LHCN-M2 (cell line): ENCODE measurements around the gene RASAL1. TPM values are rescaled to one million over a fixed set of nuclear protein-coding genes. Genes with fewer than 3 reads are reported as not detected.

Experiments used
- DNase-seq: peaks from one replicate; pipeline ENCODE4 v3.0.0-alpha.2; 2012; ENCODE audit warnings: low read depth
- total RNA-seq: library from RNA; depleted of rRNA; stranded (reverse); fragments of >200 nt; gene quantifications from 2 replicates; pipeline ENCODE4 v1.2.3, GENCODE V29; 2014

RASAL1 gene
- total RNA-seq, 1 experiment from 2014 or later, result not detected

DNA sequence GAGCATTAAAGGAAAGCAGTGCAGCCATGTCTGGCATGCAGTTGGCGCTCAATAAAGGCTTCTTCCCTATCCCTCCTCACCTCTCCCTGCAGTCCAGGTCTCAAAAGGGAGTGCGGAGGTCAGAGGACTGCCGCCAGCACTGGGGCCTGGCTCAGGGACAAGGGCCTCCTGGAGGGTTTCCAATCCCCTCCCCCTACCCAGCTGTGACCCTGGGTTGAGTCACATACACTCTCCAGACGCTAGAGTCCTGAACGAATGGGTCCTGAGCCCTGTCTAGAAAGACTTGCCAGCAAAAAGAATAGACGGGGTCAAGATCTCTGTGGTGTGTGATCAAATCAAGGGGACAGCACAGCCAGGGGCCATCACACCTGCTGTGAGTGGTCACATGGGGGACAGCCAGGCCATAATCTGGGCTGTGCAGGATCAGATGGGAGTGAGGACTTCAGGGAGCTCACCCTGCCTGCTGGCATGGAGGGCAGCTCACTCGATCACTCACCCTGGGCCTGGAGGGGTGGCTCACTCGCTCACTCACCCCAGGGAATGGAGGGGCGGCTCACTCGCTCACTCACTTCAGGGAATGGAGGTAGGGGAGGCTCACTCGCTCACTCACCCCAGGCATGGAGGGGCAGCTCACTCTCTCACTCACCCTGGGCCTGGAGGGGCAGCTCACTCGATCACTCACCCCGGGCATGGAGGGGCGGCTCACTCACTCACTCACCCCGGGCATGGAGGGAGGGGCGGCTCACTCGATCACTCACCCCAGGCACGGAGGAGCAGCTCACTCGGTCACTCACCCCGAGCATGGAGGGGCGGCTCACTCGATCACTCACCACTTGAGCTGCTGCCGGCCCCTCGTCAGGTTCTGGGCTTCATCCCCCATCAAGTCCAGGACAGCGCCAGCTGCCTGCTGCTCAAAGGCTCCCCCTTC, 26.8 kb upstream of the RASAL1 start:
- peak; percentile 67 for DNase-seq

DNA sequence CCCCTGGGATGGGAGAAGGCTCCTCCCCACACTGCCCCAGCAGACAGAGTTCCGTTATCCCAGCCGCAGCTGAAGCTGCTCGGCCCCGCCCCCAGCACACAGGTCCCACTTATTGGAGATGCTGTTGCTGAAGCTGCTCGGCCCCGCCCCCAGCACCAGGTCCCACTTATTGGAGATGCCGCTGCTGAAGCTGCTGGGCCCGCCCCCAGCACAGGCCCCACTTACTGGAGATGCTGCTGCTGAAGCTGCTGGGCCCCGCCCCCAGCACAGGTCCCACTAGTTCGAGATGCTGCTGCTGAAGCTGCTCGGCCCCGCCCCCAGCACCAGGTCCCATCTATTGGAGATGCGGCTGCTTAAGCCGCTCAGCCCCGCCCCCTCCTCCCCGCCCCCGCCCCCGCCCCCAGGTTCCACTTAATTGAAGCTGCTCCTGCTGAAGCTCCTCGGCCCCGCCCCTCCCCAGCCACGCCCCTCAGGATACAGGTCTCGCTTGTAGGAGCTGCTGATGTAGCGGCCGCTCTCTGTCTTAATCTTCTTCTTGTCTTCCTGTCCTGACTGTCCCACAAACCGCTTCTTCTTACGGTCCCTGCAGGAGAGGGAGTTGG, 26.0 kb upstream of the RASAL1 start:
- no peak for DNase-seq

DNA sequence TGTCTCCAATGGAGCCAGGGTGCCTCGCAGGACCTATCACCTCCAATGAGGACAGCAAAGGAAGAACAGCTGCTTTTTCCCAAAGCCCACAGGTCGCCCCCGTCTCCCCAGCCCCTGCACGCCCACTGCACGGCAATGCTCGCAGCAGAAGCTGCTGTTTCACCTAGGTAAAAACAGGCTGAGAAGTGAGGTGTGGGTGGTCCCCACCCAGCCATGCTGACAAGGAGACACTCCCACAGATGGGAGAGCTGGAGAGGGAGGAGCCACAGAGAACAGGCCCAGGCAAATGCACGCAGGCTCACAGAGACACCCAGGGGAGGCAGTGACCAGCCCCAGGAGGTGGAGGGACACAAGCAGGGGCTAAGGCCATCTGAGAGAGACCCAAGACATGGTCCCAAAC, 24.4 kb upstream of the RASAL1 start:
- DNase-seq, result no peak

DNA sequence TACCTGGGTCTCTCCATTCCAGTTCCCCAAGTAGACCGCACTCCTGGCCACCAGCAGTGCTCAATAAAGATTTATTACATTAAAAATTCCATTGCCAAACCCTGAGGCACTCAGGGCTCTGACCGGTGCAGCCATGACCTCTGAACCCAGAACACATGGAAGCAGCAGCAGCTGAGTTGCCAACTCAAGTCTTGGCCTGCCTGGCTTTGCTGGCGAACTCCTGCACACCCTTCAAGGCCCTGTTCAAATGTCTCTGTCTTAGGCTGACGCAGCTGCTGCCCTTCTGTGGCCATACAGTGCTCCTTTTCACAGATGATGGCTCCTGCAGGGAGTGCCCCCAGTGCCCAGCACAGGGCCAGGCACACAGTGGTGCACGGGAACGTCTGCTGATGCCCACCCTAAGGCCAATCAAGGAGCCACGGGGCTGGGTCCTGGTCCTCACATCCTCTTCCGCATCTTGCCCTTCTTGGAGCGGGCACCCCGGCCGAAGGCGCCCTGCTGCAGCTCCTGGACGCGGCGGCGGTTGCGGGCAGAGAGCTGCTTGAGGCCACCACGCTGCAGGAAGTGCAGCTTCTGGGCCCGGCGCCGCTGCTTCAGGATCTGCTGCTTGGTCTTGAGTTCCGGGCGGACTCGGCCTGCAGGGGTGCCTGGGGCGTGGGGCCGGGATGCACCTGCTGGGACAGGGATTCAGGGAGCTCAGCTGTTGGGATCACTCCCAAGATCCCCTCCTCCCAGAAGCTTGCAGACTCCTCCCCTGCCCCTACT, 23.1 kb upstream of the RASAL1 start:
- no peak for DNase-seq

DNA sequence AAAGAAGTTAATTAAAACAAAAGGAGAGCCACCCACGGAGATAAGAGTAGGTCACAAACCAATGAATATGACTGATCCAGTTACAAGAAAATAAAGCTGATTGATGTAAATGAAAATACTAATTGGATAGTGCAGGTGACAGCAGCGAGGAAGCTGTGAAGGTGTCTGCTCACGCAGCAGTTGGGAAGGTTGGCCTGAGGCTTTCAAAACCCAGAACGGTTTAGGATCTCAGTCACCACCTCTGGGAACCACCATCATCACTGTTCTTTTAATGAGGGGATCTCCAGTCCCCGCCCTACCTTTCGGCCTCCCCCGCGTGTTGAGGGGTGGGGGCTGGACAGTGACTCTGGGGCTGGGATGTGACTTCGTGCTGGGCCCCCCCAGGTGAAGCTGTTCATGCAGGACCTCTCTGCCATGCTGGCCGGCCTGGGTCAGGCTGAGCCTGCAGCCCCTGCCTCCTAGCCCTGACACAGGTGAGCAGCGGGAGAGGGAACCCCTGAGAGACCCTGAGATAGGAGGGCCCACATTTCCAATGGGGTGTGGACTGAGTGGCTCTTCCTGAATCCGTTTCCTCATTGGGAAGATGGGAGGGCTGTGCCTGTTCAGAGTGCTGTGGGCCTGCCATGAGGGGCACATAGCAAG, 21.8 kb upstream of the RASAL1 start:
- DNase-seq, result no peak

DNA sequence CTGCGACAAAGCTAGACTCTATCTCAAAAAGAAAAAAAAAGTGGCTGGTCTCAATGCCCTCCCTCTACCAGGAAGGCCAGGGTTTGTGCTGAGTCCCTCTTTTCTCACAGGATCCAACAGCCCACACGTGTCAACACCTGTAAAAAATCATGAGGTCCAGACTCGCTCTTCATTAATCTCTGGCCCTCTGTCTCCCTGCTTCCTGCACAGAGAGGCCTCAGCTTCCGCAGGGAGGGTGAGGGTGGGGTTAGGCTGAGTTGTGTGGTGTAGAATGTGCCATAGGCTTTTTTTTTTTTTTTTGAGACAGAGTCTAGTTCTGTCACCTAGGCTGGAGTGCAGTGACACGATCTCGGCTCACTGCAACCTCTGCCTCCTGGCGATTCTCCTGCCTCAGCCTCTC, 20.1 kb upstream of the RASAL1 start:
- DNase-seq, result no peak

DNA sequence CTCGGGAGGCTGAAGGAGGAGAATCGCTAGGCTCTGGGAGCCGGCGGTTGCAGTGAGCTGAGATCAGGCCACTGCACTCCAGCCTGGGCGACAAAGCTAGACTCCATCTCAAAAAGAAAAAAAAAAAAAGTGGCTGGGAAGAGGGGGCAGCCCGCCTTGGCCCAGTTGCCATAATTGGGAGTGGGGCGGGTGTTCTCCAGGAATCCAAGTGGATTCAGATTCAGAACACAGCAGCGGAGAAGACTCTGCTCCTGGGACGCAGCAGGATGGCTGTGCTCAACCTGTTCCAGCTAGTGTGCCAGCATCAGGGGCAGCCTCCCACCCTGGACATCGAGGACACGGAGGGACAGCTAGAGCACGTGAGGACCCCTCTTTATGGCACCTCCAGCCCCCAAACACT, 19.5 kb upstream of the RASAL1 start:
- DNase-seq, result no peak

DNA sequence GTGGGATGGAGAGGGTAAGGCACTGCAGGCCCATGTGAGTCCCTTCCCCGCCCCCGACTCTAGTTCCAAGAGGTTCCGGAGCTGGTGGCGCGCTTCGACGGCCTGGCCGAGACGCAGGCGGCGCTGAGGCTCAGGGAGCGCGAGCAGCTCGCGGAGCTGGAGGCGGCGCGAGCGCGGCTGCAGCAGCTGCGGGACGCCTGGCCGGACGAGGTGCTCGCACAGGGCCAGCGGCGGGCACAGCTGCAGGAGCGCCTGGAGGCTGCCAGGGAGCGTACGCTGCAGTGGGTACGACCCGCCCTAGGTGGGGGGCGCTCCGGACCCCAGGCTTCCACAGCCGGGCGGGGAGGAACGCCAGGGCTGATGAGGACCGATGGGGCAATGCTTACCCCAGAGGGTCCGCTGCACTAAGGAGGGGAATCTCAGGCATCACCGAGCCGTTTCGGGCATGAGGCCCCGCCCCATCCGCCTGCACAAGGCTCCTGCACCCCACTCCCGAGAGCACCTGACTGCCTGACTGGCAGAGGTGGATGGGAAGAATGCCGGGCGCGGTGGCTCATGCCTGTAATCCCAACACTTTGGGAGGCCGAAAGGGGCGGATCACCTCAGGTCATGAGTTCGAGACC, 18.9 kb upstream of the RASAL1 start:
- no peak for DNase-seq

DNA sequence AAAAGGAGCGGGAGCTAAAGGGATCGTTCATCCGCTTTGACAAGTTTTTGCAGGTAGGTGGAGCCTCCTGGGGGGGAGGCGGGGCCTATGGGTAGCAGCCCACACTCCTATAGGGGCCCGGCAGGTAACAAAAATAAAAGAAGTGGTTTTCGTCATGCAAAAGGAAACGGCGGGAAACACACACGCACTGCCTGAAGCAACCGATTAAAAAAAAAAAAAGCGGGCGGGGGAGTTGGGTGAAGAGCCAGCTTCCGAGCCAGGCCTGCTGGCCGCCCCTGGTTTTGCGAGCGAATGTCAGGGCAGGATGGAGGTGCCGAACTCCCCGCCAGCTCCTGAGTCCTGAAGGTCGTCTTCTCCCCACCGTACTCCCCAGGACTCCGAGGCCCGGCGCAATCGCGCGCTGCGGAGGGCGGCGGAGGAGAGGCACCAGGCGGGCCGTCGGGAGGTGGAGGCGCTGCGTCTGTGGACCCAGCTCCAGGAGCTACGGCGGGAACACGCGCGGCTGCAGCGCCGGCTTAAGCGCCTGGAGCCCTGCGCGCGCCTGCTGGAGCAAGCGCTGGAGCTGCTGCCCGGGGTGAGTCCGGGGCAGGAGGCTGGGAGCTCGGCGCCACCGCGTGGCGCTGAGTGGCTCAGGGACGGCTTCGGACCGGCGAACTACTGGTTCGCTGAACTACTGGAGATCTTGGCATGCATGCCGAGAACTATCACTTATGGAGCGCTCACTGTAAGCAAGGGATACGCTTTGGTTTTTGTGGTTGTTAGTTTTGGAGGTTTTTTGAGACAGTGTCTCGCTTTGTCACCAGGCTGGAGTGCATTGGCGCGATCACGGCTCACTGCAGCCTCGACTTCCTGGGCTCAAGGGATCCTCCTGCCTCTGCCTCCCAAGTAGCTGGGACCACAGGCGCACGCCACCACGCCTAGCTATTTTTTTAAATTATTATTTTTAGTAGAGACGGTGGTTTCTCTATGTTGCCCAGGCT, 17.6 kb upstream of the RASAL1 start:
- DNase-seq, result peak; percentile 53

DNA sequence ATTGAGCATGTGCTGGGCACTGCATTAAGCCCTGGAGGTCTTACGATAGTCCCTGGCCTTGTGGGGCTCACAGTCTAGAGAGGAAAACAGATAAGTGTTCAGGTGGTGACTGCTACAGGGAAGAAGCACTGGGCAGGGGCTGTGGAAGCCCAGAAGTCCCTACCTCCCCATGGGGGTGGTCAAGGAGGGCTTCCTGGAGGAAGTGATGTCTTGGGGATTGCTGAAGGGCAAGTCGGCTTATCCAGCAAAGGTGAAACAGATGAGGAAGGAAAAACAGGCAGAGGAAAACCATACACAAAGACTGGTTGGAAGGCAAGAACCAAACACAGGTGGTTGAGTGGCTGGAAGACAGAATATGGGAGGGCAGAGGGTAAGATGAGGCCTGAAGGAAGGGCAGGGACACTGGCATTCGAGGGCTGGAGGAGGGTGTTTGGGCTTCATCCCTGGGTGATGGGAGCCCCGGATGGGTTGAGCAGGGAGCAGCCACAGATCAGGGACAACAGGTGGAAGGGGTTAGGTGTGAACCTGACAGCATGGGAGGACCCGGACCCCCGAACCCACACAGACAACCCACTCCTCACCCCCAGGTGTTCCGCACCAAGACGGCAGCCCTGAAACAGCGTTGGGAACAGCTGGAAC, 16.8 kb upstream of the RASAL1 start:
- no peak for DNase-seq

DNA sequence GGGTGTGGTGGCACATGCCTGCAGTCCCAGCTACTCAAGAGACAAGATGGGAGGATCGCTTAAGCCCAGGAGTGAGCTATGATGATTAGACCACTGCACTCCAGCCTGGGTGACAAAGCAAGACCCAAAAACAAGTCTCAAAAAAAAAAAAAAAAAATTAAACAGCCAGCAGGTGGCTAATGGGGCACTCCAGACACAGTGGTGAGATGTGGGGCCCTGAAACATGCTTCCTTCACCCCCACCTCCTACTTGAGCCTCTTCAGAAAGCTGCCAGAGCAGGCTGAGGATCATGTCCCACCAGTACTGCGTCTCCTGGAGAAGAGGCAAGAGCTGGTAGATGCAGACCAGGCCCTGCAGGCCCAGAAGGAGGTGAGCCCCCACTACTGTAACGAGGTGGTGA, 16.1 kb upstream of the RASAL1 start:
- DNase-seq, result no peak

DNA sequence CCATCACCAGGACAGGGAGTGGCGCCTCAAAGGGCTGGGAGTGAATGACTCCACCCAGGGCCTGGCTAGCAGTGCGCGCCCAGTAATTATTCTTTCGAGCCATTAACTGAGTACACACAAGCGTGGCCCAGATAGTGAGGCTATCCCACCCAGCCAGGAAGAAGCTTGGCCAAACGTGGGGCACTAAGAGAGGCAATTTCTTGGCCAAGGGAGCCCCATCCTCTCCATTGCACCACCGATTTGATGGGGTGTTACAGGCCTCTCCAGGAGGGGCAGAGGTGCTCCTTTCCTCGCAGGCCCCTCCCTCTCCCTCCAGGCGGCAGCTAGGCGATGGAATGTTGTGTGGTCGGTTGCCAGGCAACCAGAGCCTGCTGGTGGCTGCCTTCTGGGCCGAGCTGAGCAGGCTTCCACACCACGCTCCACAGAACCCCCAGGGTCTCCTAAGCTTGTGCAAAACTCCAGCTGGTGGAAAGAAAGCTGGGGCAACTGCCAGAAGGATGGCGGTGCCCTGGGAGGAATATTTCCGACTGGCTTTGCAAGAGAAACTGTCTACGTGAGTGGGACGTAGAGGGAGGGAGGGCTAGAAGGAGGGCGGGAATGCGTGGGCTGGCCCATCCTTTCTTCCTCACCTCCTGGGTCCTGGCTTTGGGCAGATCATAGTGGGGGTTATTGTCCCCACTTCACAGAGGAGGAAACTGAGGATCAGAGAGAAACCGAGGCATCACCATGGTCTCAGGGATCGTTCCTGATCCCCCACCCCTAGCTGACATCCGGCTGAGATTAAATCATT, 14.0 kb upstream of the RASAL1 start, which contains the start of gene CFAP73:
Gene CFAP73 (plus strand): TSS at position 364 of the 790 bp plus-strand sequence. CDS start 134 bp downstream, at position 498.
- peak; percentile 81 for DNase-seq

DNA sequence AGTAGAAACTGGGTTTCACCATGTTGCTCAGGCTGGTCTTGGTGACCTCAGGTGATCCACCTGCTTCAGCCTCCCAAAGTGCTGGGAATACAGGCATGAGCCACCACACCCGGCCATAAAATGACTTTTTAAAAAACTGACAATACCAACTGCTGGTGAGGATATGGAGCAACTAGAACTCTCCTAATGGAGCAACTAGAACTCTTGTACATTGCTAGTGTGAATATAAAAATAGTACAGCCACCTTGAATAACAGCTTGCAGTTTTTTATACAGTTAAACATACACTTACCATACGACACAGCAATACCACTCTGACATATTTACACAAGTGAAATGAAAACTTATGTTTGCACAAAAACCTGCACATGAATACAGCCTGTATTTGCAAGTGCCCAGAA, 11.4 kb upstream of the RASAL1 start:
- no peak for DNase-seq

DNA sequence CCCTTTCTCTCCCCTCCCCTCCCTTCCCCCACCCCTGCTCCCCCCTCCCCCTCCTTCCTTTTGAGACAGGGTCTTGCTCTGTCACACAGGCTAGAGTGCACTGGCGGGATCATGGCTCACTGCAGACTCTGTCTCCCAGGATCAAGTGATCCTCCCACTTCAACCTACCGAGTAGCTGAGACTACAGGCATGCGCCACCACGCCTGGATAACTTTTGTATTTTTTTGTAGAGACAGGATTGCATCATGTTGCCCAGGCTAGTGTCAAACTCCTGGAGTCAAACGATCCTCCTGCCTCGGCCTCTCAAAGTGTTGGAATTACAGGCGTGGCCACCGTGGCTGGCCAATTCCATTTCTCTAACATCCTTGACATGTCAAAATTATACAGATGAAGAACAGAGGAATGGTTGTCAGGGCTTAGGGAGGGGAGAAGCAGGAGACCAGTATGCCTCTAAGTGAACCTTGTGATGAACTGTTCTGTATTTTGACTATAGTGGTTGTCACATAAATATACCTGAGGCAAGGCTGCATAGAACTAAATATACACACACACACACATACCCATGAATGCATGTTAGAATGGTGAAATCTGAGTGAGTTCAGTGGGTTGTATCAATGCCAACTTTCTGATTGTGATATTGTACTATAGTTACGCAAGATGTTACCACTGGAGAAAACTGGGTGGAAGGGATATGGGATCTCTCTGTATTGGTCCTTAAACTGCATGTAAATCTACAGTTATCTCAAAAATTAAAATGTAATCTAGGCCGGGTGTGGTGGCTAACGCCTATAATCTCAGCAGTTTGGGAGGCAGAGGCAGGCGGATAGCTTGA, 10.4 kb upstream of the RASAL1 start:
- no peak for DNase-seq

DNA sequence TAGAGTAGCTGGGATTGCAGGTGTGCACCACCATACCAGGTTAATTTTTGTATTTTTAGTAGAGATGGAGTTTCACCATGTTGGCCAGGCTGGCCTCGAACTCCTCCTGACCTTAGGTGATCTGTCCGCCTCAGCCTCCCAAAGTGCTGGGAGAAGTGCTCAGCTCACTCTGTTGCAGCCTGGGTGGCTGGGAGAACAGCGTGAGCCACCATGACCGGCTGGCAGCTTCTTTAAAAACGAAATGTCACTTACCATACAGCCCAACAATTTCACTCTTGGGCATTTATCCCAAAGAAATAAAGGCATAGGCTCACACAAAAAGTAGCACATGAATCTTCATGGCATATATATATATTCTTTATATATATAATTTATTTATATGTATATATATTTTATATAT, 9.2 kb upstream of the RASAL1 start:
- DNase-seq, result no peak

DNA sequence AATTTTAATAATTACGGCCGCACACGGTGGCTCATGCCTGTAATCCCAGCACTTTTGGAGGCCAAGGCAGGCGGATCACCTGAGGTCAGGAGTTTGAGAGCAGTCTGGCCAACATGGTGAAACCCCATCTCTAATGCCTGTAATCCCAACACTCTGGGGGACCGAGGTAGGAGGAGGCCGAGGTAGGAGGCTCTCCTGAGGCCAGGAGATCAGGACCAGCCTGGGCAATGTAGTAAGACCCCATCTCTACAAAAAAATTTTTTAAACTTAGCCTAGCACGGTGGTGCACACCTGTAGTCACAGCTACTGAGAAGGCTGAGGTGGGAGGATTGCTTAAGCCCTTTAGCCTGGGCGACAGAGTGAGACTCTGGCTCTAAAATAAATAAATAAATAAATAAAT, 8.4 kb upstream of the RASAL1 start:
- no peak for DNase-seq

DNA sequence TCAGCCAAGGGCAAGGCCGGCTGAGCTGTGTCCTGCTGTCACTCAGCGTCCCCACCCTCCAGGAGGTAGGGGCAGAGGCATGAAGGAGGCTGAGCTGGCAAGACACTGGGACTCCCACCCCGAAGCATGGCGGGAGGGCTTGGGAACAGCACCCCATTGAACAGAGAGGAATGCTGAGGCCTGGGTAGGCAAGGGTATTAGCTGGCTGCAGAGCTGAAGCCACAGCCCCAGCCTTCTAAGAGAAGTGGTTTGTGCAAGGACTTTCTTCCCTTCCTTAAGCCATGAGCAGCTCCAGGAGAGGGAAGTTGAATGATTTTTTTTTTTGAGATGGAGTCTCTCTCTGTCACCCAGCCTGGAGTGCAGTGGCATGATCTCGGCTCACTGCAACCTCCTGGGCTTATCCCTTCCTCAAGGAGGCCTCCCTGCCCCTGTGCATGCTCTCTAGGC, 7.3 kb upstream of the RASAL1 start:
- DNase-seq, result no peak
